CD1c-positive myeloid dendritic cell (primary cell): ENCODE measurements around the gene FAM118B.

Experiments used
- DNase-seq: peaks from one replicate; pipeline ENCODE4 v3.0.0-alpha.2; 2016; ENCODE audit errors: extremely low spot score

FAM118B gene

DNA sequence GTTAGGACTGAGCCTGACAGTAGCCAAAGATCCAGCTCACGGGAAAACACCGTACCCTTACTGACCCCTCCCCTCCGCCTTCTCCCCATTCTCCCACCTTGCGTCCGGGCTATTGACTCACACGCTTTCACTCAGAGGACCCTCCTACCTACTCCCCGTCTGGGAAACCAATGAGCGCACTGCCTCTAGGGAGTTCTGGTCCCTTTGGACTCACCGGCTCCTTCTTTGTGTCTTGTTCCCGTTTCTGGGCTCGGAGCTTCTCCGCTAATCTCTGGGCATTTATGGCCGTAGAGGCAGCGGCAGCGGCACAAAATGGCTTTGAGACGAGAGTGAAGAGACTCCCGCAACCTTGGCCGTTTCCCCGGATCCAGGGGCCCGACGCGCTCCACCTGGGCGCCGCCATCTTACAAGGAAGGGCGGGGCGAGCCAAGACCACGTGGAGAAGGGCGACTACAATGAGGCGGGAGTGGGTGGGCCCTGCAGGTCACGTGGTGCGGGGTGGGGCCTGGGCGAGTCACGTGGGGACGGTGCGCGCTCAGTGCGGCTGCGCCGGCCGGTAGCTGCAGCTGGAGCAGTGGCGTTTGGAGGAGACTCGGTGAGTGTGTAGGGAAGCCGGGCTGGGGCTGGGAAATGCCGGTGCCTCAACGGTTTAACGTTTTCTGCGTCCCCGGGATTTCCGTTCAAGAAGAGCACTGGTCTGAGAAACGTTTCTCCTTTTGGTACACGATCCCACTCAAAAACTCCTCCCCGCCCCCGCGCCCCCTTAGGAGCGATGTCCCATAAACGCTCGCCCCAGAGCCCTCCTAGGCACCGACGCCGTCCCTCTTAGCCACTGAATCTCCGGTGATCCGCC, at the start of gene FAM118B, which contains the start of gene RPUSD4:
Gene FAM118B, plus strand, starts transcription at position 547 of the 853 bp plus-strand sequence. CDS start 23,220 bp downstream, outside the sequence.
Gene RPUSD4, minus strand, starts transcription at position 415 of the 853 bp plus-strand sequence. Its CDS starts 12 bp downstream, at position 403.
- DNase-seq = peak; percentile 99

DNA sequence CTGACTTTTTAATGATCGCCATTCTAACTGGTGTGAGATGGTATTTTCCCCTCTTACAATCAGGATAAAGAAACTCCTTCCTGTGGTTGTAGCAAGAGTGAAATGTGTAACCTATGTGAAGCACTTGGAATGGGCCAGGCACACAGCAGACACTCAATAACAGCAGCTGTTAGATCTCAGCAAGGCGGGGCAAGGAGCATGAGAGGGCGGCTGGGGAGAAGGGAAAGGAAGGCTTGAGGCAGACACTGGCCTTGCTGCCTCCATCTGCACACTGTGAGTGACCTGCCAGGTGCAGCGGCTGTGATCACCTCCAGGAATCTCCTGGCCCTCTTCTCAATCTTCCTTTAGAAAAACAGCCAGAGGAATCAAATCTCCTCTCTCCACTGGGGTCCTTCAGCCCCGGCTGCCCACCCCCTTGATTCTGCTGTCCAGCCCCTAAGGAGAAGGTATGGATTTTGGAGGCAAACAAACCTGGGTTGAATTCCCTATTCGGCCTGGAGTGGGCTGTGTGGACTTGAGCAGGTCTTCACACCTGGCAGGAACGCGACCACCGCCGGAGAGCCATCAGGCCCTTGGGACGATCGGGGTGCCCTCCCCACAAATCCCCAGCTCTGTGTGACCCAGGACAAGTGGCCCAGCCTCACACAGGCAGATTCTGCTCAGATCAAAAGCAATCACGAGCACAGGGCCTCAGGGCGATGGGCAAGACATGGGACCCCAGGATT, 49.1 kb upstream of the FAM118B start:
- no peak for DNase-seq

DNA sequence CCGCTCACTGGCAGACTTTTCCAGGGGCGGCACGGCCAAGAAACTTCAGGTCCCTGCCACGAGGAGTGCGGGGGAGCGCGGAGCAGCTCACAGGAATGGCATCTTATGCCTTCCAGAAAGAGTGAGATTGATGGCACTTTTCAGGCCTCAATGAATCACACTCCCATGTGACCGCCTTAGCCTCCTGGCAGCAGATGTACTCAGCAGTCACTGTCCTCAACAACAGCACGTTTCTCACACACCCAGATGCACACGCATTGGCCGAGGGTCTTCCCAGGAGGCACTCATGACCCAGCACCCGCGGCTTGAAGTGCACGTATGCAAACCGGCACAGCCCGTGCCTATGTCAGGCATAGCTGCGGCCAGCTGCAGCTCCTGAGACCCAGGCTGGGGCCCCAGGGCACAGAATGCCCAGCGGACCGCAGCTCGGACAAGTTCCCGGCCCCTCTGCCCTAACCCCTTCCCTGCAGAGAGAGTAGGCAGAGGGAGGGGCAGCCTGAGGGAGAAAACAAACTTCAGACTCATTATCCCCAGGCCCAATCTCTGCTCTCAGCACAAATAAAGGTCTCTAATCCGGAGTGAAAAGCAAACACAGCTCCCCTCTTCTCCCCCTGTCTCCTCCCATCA, 48.4 kb upstream of the FAM118B start:
- no peak for DNase-seq

DNA sequence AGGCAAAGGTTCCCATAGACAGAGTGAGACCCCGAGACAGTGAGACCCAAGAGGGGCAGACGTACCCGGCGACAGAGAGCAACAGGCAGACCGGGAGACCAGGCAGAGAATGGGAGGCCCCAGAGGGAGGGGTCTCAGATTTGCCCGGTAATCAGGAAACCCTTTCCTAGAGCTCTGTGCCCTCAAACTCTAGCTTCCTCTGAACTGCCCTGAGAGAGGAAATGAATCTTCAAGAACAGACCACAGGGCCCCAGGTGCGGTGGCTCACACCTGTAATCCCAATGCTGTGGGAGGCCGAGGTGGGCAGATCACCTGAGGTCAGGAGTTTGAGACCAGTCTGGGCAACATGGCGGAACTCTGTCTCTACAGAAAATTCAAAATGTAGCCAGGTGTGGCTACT, 47.8 kb upstream of the FAM118B start:
- DNase-seq = no peak

DNA sequence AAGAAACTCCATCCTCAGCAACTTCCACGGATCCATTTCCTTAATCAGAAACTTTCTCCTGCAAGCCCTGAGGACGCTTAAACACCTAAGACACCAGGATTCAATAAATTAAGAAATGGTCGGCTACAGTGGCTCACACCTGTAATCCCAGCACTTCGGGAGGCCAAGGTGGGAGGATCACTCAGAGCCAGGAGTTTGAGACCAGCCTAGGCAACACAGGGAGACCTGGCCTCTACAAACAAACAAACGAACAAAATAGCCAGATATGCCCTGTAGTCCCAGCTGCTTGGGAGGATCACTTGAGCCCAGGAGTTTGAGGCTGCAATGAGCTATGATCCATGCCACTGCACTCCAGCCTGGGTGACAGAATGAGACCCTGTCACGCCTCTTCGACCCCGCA, 46.8 kb upstream of the FAM118B start:
- DNase-seq = no peak

DNA sequence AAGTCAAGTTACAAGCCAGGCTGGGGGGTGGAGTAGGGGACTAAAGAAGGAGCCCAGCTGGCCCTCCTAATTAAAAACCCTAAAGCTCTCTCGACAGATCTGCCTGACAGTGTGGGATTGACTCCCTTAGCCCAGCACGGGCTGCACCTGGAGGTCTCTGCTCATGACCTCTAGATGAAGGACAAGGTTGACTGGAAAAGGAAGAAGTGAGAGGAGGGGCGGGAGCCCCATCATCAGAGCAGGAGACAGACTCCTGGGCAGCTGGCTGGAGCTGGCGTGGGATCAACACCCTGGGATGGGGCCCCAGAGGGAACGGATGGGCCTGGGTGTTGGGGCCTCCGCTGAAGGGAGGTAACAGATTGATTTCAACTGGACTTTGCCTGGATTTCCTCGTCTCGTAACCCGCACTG, 46.3 kb upstream of the FAM118B start:
- DNase-seq = no peak

DNA sequence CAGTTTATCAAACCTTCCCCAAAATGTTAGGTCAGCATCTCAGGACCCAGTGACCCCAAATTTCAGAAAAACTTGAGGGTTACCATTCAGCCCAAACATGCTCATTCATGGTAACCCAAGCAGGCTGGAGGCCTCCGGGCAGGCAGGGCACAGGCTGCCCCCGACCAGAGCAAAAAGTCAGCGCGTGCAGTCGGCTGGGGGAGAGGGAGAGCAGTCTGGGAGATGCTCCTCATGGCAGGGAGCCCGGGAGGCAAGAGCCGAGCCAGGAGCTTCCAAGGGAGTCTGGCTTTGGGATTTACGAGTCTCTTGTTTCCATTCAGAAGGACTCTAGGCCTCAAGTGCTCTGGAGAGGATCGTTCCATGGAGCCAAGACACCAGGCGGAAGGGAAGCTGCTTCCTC, 45.8 kb upstream of the FAM118B start:
- DNase-seq = no peak

DNA sequence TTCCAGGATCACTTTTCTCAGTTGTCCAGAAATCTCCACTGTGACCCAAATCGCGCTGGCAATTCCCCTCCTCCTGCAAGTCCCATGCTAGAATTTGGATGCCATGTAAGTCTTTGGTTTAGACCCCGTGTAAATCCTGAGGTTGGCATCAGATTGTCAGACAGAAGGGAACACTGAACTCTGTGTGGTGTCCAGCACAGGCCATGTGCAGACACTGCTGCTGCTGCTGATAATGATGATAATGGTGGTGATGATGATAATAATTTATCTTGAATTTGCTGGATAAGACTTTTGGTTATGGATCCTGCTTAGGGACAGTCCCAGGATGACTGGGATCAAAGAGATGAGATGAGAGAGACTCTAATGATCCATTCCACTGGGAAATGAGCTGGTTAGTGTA, 45.2 kb upstream of the FAM118B start:
- no peak for DNase-seq

DNA sequence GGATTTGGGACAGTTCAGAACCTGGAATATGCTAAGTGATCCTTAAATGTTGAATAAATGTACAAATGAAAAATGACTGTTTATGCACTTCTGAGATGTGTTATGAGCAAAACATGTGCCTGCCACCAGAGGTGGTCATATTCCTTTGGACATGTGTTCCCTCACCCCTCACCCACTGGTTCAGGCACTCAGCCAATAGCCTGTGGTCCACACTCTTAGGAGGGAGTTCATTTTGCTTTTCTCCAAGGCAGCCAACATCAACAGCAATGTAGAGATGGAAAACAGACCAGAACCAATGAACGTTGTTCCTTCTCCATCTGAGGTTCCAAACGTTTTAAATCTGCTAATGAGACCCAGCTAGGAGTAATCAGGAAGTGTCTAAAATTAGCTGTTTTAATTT, 44.1 kb upstream of the FAM118B start:
- no peak for DNase-seq

DNA sequence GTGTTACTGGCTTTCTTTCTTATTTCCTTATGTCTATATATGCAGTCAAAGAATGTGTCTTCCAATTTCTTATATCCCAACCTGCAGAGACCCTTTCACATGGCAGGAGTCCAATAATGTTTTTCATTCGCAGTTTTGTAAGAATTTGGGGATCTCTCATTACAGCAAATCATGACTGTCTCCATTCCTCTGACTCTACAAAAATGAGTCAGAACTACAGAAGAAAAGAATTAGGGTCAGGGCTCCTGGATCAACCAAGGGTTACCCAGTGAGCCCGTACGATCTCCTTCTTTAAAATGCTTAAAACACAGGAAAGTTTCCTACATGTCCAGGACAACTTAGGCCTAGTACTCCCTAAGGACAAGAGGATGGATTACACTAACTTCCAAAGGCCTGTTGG, 42.3 kb upstream of the FAM118B start:
- no peak for DNase-seq

DNA sequence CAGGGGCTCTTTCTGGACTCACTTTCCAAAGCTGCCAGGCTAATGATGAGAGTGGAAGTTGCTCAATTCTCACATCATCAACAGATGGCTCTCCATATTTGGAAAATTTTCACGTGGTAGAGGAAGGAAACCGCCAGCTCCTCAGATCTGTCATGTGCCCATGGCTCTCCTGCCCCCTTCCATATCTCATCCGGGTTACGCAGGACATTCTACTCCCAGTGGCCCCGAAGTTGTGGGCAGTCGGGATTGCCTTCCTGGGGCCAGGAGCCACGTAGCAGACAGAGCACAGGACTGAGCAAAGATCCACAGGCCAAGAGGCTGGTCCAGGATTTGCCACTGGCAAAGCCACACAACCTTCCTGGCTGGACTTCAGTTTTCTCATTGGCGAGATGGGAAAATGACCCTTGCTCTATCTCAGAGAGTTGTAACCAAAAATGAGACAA, 39.0 kb upstream of the FAM118B start:
- peak; percentile 1 for DNase-seq

DNA sequence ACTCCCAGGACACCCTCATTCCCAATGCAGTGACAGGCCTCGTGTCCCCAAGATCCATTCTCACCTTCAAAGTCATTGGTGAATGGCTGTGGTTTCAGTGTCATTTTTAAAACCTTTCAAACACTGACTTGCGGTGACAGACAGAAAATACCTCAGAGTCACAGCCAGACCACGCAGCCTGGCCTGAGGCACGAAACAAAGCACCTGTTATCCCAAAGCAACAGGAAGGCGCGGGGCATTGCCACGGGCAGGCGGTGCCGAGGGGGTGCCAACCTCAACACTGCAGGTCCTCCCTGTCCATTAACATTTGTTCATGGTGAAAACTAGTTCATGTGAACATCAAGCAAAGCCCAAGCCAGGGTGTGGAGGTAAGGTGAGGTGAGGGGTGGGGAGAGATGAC, 38.3 kb upstream of the FAM118B start:
- no peak for DNase-seq

DNA sequence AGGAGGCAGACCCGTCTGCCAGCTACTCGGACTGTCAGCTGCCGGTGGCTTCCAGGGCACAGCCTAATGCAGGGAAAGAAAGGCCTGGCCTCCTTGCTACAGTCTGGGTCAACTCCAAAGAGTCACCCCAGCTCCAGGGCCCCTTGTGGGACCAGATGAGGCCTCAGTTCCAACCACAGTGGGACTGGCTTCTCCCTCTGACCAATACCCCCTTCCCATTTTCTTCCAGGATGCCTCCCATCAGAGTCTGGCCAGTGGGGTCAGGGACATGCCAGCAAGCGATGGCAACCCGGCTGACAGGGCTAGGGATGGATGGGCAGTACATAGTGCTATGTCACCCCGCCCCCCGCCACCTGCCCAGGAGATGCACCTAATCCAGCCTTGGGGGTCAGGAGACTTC, 36.8 kb upstream of the FAM118B start:
- no peak for DNase-seq

DNA sequence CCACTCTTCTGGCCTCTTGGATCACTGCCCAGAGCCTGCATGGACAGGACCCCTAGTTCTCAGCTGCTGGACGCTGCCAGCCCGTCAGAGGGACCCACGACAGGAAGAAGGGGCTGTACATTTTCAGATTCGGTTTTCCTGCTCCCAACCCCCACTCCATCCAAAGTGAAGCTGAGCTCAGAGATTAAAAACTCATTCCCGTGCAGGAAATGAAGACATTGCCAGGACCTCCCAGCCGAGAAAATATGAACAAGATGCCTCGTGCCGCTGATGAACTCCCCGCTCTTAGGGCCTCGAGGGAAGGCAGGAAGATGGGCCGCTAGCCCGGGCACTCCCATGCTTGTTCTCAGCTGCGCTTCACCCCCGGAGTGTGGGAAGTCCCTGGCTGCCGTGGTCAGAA, 36.2 kb upstream of the FAM118B start:
- DNase-seq = no peak

DNA sequence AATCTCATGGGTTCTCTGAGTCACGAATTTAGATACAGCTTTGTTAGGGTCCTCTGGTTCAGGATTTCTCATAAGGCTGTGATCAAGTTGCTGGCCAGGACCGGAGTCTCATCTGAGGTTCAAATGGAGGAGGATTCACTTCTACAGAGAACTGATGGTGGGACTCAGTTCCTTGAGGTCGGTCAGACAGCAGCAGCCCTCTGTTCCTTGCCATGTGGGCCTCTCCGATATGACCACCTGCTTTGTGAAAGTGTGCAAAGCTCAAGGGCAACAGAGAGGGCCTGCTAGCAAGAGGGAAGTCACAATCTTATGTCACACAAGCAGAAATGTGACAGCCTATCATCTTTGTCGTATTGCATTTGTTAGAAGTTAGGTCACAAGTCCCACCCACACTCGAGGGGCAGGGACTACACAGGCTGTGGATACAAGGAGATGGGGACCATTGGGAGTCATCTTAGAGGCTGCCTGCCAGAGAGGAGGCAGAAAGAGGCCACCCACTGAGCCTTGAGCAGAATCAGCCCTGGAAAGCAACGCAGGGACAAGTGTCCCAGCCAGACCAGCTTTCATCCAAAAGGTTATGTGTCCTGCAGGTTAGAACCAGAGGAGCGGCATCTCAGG, 34.6 kb upstream of the FAM118B start:
- DNase-seq = no peak

DNA sequence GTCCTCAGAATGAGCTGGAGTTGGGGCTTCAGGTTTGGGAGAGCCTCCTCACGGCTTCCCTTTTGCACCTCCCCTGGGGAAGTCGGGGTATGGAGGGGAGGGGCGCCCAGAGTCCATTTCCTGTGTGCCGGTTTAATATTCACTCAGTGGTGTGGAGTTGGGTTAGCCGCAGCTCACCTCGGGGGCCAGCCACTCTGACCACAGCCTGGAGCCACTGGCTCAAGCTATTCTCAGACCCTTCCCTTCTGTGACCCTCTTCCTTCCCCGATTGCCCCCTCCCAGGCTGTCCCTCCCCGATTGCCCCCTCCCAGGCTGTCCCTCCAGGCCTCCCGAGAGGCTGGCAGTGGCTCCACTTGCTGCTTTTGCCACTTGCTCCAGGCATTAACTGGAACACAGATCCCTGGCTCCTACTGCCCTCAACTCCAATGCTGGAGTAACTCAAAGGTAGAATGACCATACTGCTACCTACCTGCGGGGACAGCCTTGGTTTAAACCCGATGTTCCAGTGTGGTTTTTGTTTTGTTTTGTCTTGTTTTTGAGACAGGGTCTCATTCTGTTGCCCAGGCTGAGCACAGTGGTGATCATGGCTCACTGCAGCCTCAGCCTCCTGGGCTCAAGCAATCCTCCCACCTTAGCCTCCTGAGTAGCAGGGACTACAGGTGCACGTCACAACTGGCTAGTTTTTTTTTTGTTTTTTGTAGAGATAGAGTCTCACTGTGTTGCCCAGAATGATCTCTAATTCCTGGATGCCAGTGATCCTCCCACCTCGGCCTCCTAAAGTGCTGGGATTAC, 29.4 kb upstream of the FAM118B start:
- DNase-seq = no peak

DNA sequence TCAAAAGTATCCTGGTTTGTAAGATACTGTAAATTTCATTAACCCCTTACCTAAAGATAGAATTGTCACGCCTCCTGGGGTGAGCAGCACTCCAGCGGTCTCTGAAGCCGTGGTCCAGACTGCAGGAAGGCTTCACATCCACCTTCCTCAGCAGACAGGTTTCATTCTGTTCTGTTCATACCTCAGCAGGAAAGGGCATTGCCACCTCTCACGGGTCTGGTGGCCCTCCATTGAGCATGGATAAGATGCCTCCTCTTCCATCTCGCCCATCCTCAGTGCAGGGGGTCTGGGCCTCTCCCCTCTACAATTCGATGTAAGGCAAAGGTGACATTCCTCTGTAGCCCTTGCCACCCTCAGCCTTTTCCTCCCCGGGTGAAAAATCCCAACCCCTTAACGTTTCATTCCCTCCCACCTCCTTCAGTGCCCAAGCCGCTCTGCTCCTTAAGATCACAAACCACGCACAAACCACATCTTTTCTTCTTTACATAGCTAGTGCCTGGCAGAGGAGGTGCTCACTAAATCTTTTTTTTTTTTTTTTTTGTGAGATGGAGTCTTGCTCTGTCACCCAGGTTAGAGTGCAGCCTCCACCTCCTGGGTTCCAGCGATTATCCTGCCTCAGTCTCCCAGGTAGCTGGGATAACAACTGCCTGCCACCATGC, 28.7 kb upstream of the FAM118B start:
- no peak for DNase-seq

DNA sequence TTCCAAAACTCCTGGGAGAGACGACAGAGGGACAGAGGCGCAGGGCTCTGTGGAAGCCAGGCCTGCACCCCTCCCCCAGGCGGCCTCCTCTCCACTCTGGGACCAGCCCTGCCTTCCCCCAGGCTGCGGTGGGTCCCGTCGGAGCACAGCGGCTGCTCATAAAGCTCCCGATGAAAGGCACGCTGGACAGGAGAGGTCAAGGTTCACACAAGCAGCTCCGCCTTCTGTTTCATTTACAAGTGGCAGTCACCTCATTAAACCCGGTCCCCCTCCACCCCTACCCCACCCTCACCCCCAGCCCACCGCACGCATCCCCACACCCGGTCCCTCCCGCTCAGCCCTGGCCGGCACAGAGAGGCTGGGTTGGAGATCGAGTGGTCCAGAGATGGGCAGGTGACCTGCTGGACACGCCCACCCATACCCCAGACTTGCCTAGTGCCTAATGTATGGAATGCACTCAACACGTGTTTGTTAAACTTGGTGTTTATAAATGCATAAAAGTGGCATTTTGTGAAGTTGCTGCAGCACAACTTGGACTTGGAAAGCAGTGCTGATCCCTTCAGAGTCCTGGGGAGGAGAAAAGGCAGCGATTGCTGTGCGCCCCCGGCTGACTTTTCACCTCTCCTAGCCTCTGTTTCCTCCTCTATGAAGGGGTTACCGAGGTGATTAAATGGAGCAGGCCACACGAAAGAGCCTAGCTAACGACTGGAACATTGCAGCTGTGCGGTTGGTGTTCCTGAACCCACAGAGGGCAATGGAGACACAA, 26.1 kb upstream of the FAM118B start:
- DNase-seq = no peak

DNA sequence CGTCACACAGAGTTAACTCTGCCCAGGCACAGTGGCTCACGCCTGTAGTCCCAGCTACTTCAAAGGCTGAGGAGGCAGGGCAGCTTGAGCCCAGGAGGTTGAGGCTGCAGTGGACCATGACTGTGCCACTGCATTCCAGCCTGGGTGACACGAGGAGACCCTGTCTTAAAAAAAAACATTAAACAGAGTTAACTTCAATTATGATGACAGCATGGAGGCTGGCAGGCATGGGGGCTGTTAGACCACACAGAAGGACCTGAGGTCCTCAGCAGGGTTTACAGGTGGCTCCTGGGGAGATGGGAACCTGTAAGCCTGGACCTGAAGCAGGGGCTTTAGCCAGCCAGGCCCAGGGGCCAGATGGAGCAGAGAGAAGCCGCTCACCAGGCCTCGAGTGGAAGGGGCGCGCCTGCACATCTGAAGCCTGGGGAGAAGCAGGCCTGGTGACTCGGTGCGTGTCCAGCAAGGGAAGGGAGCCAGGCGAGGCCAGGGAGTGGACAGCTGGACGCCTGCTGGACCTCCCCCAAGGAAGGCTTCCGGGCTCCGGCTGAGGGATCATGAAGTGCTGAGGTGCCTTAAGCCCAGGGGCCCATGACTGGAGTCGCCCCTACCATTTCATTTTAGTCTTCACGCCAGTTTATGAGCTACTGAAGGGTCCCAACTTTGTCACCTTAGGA, 25.4 kb upstream of the FAM118B start:
- no peak for DNase-seq
